HepG2 (cell line): ENCODE data around the gene GMEB1. TPM values are rescaled to one million over a fixed set of nuclear protein-coding genes. Genes with fewer than 3 reads are reported as not detected.

Experiments used
- CHCHD3 ChIP-seq: sonication (generic); formaldehyde crosslinking; IDR thresholded peaks from 2 replicates; pipeline ENCODE4 v1.8.0; 2022; ENCODE audit warnings: mild to moderate bottlenecking, missing genetic modification reagents, moderate library complexity
- HMGXB3 ChIP-seq: sonication (generic); formaldehyde crosslinking; IDR thresholded peaks from 2 replicates; pipeline ENCODE4 v1.4.0; 2020; ENCODE audit warnings: missing genetic modification reagents, borderline replicate concordance
- U2AF1 ChIP-seq: fragments of 200-400 bp; formaldehyde crosslinking; optimal IDR thresholded peaks from 2 replicates; pipeline ENCODE3; 2017; ENCODE audit warnings: mild to moderate bottlenecking, low read depth, low read length
- ZFX ChIP-seq: sonication (generic); formaldehyde crosslinking; IDR thresholded peaks from 2 replicates; pipeline ENCODE4 v1.4.0; 2020; ENCODE audit warnings: mild to moderate bottlenecking, low read depth, missing genetic modification reagents, moderate library complexity
- ZMYM4 ChIP-seq: sonication (generic); formaldehyde crosslinking; IDR thresholded peaks from 2 replicates; pipeline ENCODE4 v1.8.1; 2023; ENCODE audit warnings: mild to moderate bottlenecking, missing genetic modification reagents
- ZNF225 ChIP-seq: sonication (generic); formaldehyde crosslinking; IDR thresholded peaks from 2 replicates; pipeline ENCODE4 v1.4.0; 2020; ENCODE audit warnings: mild to moderate bottlenecking, missing genetic modification reagents
- ZNF292 ChIP-seq: sonication (generic); formaldehyde crosslinking; IDR thresholded peaks from 2 replicates; pipeline ENCODE4 v1.8.1; 2022; ENCODE audit warnings: mild to moderate bottlenecking, low read depth, missing genetic modification reagents, borderline replicate concordance
- ZNF567 ChIP-seq: sonication (generic); formaldehyde crosslinking; IDR thresholded peaks from 2 replicates; pipeline ENCODE4 v1.8.1; 2023; ENCODE audit warnings: mild to moderate bottlenecking, missing genetic modification reagents, borderline replicate concordance
- polyA plus RNA-seq, 8 experiments: library from polyadenylated mRNA; depleted of rRNA in 3 of 8; stranded (reverse) in 7 of 8; unstranded in 1 of 8; fragments of >200 nt; fragmentation: Illumina TruSeq in 4 of 8; extraction: Trizol in 4 of 8; gene quantifications; 2 replicates each; pipeline versions ENCODE4 v1.2.1 to v1.2.3, GENCODE V29; 2011 to 2016; ENCODE audit warnings: low read depth in 4 of 8, missing spikeins in 1 of 8, mixed read lengths in 1 of 8; ENCODE audit not compliant: insufficient read depth in 1 of 8
- total RNA-seq, 5 experiments: library from RNA; depleted of rRNA; stranded (reverse); fragments of >200 nt; fragmentation: Illumina TruSeq; extraction: Trizol; gene quantifications; 2 replicates each; pipeline ENCODE4 v1.2.3, GENCODE V29; 2016; ENCODE audit warnings: low read depth in 1 of 5
- TF ChIP-seq, protein P1 (sequence below): sonication (generic); formaldehyde crosslinking; IDR thresholded peaks from 2 replicates; pipeline ENCODE4 v1.4.0; 2020; ENCODE audit warnings: missing genetic modification reagents
- TF ChIP-seq, protein P2 (sequence below): sonication (generic); formaldehyde crosslinking; IDR thresholded peaks from 2 replicates; pipeline ENCODE4 v1.4.0; 2020; ENCODE audit warnings: missing genetic modification reagents
- TF ChIP-seq, protein P3 (sequence below): sonication (generic); formaldehyde crosslinking; IDR thresholded peaks from 2 replicates; pipeline ENCODE4 v1.8.0; 2022; ENCODE audit warnings: mild to moderate bottlenecking, missing genetic modification reagents
- TF ChIP-seq, protein P4 (sequence below): sonication (generic); formaldehyde crosslinking; IDR thresholded peaks from 2 replicates; pipeline ENCODE4 v1.5.1; 2020; ENCODE audit warnings: missing genetic modification reagents, mild to moderate bottlenecking, borderline replicate concordance

The GMEB1 gene
- total and polyA plus RNA-seq, 2 of the 13 experiments (the other 11 are each of a cell fraction or from before 2014, with no cell fraction given) = 3.0 to 6.0 TPM

- TF ChIP-seq ZMYM4 (CRISPR knock-in tag) (peak; percentile 55; the same call in 1 of the 2 replicates), ZNF225 (CRISPR knock-in tag) (peak; percentile 18; the same call in 1 of the 2 replicates), ZFX (CRISPR knock-in tag) (0 out of 2 replicates have a peak, but pooled peaks have one; percentile 15), ZNF292 (CRISPR knock-in tag) (peak; percentile 60; the same call in 1 of the 2 replicates), ZNF567 (peak; percentile 30; the same call in 1 of the 2 replicates), U2AF1 (no peak), HMGXB3 (no peak), CHCHD3 (CRISPR knock-in tag) (no peak)
- TF ChIP-seq, protein P1, sequence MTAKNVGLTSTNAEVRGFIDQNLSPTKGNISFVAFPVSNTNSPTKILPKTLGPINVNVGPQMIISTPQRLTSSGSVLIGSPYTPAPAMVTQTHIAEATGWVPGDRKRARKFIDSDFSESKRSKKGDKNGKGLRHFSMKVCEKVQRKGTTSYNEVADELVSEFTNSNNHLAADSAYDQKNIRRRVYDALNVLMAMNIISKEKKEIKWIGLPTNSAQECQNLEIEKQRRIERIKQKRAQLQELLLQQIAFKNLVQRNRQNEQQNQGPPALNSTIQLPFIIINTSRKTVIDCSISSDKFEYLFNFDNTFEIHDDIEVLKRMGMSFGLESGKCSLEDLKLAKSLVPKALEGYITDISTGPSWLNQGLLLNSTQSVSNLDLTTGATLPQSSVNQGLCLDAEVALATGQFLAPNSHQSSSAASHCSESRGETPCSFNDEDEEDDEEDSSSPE = peak; percentile 54; the same call in 1 of the 2 replicates
- TF ChIP-seq, protein P2, sequence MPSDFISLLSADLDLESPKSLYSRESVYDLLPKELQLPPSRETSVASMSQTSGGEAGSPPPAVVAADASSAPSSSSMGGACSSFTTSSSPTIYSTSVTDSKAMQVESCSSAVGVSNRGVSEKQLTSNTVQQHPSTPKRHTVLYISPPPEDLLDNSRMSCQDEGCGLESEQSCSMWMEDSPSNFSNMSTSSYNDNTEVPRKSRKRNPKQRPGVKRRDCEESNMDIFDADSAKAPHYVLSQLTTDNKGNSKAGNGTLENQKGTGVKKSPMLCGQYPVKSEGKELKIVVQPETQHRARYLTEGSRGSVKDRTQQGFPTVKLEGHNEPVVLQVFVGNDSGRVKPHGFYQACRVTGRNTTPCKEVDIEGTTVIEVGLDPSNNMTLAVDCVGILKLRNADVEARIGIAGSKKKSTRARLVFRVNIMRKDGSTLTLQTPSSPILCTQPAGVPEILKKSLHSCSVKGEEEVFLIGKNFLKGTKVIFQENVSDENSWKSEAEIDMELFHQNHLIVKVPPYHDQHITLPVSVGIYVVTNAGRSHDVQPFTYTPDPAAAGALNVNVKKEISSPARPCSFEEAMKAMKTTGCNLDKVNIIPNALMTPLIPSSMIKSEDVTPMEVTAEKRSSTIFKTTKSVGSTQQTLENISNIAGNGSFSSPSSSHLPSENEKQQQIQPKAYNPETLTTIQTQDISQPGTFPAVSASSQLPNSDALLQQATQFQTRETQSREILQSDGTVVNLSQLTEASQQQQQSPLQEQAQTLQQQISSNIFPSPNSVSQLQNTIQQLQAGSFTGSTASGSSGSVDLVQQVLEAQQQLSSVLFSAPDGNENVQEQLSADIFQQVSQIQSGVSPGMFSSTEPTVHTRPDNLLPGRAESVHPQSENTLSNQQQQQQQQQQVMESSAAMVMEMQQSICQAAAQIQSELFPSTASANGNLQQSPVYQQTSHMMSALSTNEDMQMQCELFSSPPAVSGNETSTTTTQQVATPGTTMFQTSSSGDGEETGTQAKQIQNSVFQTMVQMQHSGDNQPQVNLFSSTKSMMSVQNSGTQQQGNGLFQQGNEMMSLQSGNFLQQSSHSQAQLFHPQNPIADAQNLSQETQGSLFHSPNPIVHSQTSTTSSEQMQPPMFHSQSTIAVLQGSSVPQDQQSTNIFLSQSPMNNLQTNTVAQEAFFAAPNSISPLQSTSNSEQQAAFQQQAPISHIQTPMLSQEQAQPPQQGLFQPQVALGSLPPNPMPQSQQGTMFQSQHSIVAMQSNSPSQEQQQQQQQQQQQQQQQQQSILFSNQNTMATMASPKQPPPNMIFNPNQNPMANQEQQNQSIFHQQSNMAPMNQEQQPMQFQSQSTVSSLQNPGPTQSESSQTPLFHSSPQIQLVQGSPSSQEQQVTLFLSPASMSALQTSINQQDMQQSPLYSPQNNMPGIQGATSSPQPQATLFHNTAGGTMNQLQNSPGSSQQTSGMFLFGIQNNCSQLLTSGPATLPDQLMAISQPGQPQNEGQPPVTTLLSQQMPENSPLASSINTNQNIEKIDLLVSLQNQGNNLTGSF (CRISPR knock-in tag) = no peak
- TF ChIP-seq, protein P3, sequence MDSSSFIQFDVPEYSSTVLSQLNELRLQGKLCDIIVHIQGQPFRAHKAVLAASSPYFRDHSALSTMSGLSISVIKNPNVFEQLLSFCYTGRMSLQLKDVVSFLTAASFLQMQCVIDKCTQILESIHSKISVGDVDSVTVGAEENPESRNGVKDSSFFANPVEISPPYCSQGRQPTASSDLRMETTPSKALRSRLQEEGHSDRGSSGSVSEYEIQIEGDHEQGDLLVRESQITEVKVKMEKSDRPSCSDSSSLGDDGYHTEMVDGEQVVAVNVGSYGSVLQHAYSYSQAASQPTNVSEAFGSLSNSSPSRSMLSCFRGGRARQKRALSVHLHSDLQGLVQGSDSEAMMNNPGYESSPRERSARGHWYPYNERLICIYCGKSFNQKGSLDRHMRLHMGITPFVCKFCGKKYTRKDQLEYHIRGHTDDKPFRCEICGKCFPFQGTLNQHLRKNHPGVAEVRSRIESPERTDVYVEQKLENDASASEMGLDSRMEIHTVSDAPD (CRISPR knock-in tag) = no peak
- TF ChIP-seq, protein P4, sequence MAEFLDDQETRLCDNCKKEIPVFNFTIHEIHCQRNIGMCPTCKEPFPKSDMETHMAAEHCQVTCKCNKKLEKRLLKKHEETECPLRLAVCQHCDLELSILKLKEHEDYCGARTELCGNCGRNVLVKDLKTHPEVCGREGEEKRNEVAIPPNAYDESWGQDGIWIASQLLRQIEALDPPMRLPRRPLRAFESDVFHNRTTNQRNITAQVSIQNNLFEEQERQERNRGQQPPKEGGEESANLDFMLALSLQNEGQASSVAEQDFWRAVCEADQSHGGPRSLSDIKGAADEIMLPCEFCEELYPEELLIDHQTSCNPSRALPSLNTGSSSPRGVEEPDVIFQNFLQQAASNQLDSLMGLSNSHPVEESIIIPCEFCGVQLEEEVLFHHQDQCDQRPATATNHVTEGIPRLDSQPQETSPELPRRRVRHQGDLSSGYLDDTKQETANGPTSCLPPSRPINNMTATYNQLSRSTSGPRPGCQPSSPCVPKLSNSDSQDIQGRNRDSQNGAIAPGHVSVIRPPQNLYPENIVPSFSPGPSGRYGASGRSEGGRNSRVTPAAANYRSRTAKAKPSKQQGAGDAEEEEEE (CRISPR knock-in tag) = no peak
Observed at GRCh38 chr1:28648008-28648473, 20.5 kb upstream of the GMEB1 start (continued).
